Prostate gland (tissue), 2 donors: ENCODE measurements around the gene KLHDC9. TPM values are rescaled to one million over a fixed set of nuclear protein-coding genes. Genes with fewer than 3 reads are reported as not detected.
A peak's percentile ranks its signal among the peaks of the same experiment; 100 is the strongest.

Experiments
- DNase-seq: peaks from one replicate; pipeline ENCODE4 v3.0.0-alpha.2; 2019; ENCODE audit warnings: low spot score
- H3K27ac ChIP-seq, 2 donors: fragments of 200-600 bp; sonication (generic); 2 replicates each; pipeline ENCODE4 v1.5.1; 2017 to 2019
- H3K27me3 ChIP-seq: fragments of 200-600 bp; sonication (generic); replicated peaks from 2 replicates; pipeline ENCODE4 v1.5.1; 2019; ENCODE audit not compliant: insufficient read depth
- H3K36me3 ChIP-seq, 2 donors: fragments of 200-600 bp; sonication (generic); 1 replicate in 1 of 2; 2 replicates in 1 of 2; pipeline versions ENCODE4 v1.5.1 to v1.8.1; 2017 to 2019
- H3K4me1 ChIP-seq: fragments of 200-600 bp; sonication (generic); replicated peaks from 2 replicates; pipeline ENCODE4 v1.5.1; 2019
- H3K4me3 ChIP-seq, 2 donors: fragments of 200-600 bp; sonication (generic); 2 replicates each; pipeline ENCODE4 v1.5.1; 2017 to 2019
- H3K9me3 ChIP-seq: fragments of 200-600 bp; sonication (generic); 2 replicates; pipeline ENCODE4 v1.5.1; 2017
- POLR2A ChIP-seq: fragments of 450-650 bp; IDR thresholded peaks from one replicate; pipeline ENCODE4 v1.6.1; 2016; ENCODE audit warnings: antibody characterized with exemption, mild to moderate bottlenecking
- POLR2AphosphoS5 ChIP-seq: sonication (generic); formaldehyde crosslinking; IDR thresholded peaks from one replicate; pipeline ENCODE4 v1.6.1; 2017; ENCODE audit warnings: antibody characterized with exemption
- WGBS: methylation state at CpG from one replicate; pipeline ENCODE4 v1.1.5; 2018; 5-methylcytosine and 5-hydroxymethylcytosine counted together
- intact Hi-C: fragments of 100-400 bp; cut with DNase I; formaldehyde crosslinking; loops from one replicate; pipeline ENCODE4 v1.14.2; 2022
- total RNA-seq, 2 donors: library from RNA; depleted of rRNA; stranded (reverse); fragments of >200 nt; gene quantifications; one replicate each; pipeline ENCODE4 v1.1.0, GENCODE V29; 2016
- TF ChIP-seq, protein P1 (sequence below), 4 experiments: fragments of 200-600 bp in 2 of 4; fragments of 450-650 bp in 2 of 4; sonication (generic) in 2 of 4; IDR thresholded peaks; 1 replicate in 3 of 4; 2 replicates in 1 of 4; pipeline ENCODE4 v1.5.1; 2016 to 2019; ENCODE audit warnings: antibody characterized with exemption in 4 of 4, mild to moderate bottlenecking in 2 of 4, moderate library complexity in 2 of 4

KLHDC9 gene
- total RNA-seq, 2 donors from 2014 or later, result 24.8 to 33.3 TPM

DNA sequence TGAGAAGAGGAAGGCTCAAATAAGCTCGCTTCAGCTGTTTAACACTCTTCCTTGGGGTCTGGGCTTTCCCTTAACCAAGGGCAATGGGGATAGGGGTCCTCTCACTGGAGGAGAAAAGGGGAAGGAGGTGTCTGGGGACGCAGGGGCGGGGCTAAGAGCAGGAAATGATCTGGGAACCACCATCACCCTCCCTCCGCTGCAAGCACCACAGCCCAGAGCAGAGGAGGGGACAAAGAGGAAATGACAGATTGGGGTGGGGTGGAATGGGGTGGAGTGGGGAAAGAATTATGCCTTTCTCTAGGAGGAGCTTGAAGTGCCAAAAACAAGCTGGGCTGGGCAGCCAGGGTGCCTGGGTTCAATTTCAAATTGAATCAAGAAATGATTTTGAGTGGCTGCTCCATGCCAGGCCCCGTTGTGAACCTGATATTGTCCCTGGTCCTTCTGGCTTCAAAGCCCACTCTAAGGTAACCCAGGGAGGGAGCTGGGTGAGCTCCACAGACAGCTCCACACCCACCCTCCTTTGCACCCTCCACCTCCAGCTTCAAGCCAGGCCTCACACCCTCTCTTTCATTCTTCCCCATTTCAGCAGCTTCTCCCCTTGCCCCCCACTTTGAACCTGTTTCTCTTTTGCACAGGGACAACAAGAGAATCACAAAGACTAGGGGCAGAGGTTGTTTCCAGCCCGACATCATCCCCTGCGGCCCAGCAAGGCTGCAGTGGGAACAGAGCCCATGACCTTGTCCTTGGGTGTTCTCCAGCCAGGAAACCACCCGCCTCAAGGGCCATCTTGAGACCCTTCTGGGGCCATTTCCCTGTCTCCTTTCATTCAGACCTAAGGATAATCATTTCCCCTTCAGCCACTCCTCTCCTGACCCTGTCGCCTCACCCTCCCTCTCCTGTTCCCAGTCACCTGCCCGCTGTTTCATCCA lies 29.6 kb upstream of the KLHDC9 start:
- H3K27me3 ChIP-seq, result no peaks in the 10 kb centered on the region
- TF ChIP-seq POLR2A (peak; percentile 20), POLR2AphosphoS5 (no peak)
- TF ChIP-seq, protein P1, sequence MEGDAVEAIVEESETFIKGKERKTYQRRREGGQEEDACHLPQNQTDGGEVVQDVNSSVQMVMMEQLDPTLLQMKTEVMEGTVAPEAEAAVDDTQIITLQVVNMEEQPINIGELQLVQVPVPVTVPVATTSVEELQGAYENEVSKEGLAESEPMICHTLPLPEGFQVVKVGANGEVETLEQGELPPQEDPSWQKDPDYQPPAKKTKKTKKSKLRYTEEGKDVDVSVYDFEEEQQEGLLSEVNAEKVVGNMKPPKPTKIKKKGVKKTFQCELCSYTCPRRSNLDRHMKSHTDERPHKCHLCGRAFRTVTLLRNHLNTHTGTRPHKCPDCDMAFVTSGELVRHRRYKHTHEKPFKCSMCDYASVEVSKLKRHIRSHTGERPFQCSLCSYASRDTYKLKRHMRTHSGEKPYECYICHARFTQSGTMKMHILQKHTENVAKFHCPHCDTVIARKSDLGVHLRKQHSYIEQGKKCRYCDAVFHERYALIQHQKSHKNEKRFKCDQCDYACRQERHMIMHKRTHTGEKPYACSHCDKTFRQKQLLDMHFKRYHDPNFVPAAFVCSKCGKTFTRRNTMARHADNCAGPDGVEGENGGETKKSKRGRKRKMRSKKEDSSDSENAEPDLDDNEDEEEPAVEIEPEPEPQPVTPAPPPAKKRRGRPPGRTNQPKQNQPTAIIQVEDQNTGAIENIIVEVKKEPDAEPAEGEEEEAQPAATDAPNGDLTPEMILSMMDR (IDR thresholded peaks at IDR 0.05), result no peak
- WGBS, result 78% methylated on average over 10 of the region's 10 CpGs
- no peaks in the 10 kb centered on the region for H3K36me3 ChIP-seq
- intact Hi-C loops, result no loop called here
- no peak for DNase-seq
- no peak overlapping the region for H3K27ac ChIP-seq
- no peak overlapping the region for H3K4me3 ChIP-seq
- no peaks in the 10 kb centered on the region for H3K9me3 ChIP-seq
- H3K4me1 ChIP-seq, result no peaks in the 10 kb centered on the region

DNA sequence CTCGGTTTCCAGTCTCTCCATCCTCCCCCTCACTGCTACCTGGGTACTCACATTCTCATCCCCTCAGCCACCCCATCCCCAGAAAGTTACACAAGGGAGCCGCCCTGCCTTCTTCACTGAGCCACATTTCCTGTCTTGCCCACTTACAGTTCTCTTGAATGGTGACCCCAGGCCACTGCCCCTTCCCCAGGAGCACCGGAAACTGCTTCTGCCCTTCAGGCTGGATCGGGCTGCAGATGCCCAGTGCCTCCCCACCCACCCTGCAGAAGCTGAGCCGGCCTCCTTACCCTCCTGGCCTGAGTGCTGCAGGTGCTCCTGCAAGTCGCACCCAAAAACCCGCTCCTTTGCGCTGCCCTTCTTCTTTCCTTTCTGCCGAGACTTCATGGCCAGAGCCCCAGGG lies 28.9 kb upstream of the KLHDC9 start:
- Histone ChIP-seq H3K4me3 (peak overlapping the region; percentile 2 to 5), H3K27ac (no peak overlapping the region), H3K9me3 (no peaks in the 10 kb centered on the region), H3K36me3 (no peaks in the 10 kb centered on the region), H3K27me3 (no peaks in the 10 kb centered on the region), H3K4me1 (no peaks in the 10 kb centered on the region)
- 79% methylated on average over 9 of the region's 9 CpGs for WGBS
- intact Hi-C loops, result no loop called here
- TF ChIP-seq, protein P1 (IDR thresholded peaks at IDR 0.05), result no peak
- TF ChIP-seq POLR2A (no peak), POLR2AphosphoS5 (no peak)
- DNase-seq, result no peak

DNA sequence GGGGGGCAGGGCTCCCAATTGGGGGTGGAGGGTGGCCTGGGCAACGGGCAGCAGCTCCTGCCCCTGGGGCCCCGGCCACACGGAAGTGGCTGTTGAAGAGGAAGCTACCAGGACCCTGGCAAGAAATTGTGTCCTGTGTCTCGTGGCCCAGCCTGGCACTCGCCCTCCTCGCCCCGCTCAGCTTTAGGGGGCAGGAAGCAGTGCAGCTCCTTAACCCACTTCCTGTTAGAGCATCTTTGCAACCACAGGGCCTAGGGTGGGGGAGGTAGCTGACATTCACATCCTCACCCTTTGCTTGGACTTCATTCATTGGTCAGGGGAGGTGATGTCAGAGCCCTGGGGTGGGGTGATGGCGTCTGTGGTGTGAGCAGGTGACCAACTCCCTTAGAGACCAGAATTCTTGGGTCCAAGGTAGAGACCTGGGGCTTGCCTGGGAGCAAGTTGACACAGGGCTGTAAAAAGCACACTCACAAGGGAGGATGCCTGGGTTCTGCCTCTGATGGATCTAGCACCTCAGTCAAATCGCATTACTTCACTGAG lies 28.4 kb upstream of the KLHDC9 start, which contains the start of gene ARHGAP30:
Gene ARHGAP30, minus strand, starts transcription at position 161 of the 540 bp plus-strand sequence. CDS start 267 bp downstream, outside the sequence.
- Histone ChIP-seq H3K9me3 (no peaks in the 10 kb centered on the region), H3K36me3 (no peaks in the 10 kb centered on the region), H3K27me3 (no peaks in the 10 kb centered on the region), H3K27ac (no peak within 1 kb of the TSS), H3K4me3 (peak within 1 kb of the TSS; percentile 2 to 5), H3K4me1 (no peaks in the 10 kb centered on the region)
- WGBS, result 78% methylated on average over 9 of the region's 9 CpGs
- intact Hi-C loops, result no loop called here
- TF ChIP-seq POLR2AphosphoS5, result no peak
- TF ChIP-seq, protein P1 (IDR thresholded peaks at IDR 0.05), result no peak
- TF ChIP-seq POLR2A, result no peak
- no peak for DNase-seq

DNA sequence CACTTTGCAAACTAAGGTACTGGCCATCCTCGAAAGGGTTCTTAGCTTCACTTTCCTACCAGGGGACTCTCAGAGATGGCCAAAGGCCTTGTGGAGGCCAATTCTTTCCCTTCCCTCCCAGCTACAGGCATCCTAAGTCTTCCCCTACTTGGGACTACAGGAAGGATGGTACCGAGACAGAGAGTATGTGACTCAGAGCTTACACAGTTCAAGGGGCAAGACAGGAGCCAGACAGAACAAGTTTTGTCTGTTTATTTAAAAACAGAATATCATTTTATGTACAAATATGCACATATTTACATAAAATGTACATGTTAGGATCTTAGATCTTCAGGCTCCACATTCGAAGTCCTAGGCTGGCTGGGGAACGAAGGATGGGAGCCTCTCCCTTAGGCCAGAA lies 27.4 kb upstream of the KLHDC9 start:
- Histone ChIP-seq H3K4me1 (no peaks in the 10 kb centered on the region), H3K4me3 (no peak overlapping the region), H3K27ac (no peak overlapping the region), H3K36me3 (no peaks in the 10 kb centered on the region), H3K9me3 (no peaks in the 10 kb centered on the region), H3K27me3 (no peaks in the 10 kb centered on the region)
- 89% methylated on average over 4 of the region's 4 CpGs for WGBS
- DNase-seq, result no peak
- TF ChIP-seq POLR2A (no peak), POLR2AphosphoS5 (no peak)
- TF ChIP-seq, protein P1 (IDR thresholded peaks at IDR 0.05), result no peak
- intact Hi-C loops, result no loop called here
